HEK293T (cell line): ENCODE data around the gene RTCB.

ENCODE experiments used
- CTCF ChIA-PET: fragments of 350-600 bp; formaldehyde crosslinking; extraction: SDS; loops from one replicate; lab custom pipeline; 2021; ENCODE audit warnings: antibody characterized with exemption, inconsistent platforms; lab: Yijun Ruan, JAX
- POLR2A ChIA-PET: fragments of 350-600 bp; formaldehyde crosslinking; extraction: SDS; loops from one replicate; lab custom pipeline; 2020; ENCODE audit warnings: antibody characterized with exemption, inconsistent platforms; lab: Yijun Ruan, JAX
- DNase-seq: peaks from one replicate; pipeline ENCODE4 v3.0.0; 2012; ENCODE audit warnings: mixed read lengths; ENCODE audit errors: extremely low spot score
- ARNT ChIP-seq: fragments of 450-650 bp; IDR thresholded peaks from 2 replicates; pipeline ENCODE4 v1.6.1; 2017; ENCODE audit warnings: mild to moderate bottlenecking
- BHLHE40 ChIP-seq: fragments of 450-650 bp; IDR thresholded peaks from 2 replicates; pipeline ENCODE4 v1.6.1; 2016; ENCODE audit warnings: mild to moderate bottlenecking, moderate library complexity, borderline replicate concordance
- CTBP1 ChIP-seq: fragments of 450-650 bp; IDR thresholded peaks from 2 replicates; pipeline ENCODE4 v1.6.1; 2016; ENCODE audit warnings: borderline replicate concordance
- ELF4 ChIP-seq: fragments of 450-650 bp; IDR thresholded peaks from 2 replicates; pipeline ENCODE4 v1.6.1; 2017; ENCODE audit warnings: antibody characterized with exemption
- FOXA1 ChIP-seq: fragments of 450-650 bp; IDR thresholded peaks from 2 replicates; pipeline ENCODE4 v1.6.1; 2016; ENCODE audit warnings: mild to moderate bottlenecking
- FOXK2 ChIP-seq: fragments of 450-650 bp; IDR thresholded peaks from 2 replicates; pipeline ENCODE4 v1.6.1; 2016; ENCODE audit warnings: mild to moderate bottlenecking
- FOXM1 ChIP-seq: fragments of 450-650 bp; IDR thresholded peaks from 2 replicates; pipeline ENCODE4 v1.6.1; 2017; ENCODE audit warnings: mild to moderate bottlenecking, borderline replicate concordance
- HDGF ChIP-seq: fragments of 450-650 bp; IDR thresholded peaks from 2 replicates; pipeline ENCODE4 v1.6.1; 2017; ENCODE audit warnings: antibody characterized with exemption, borderline replicate concordance
- L3MBTL2 ChIP-seq: fragments of 450-650 bp; conservative IDR thresholded peaks from 2 replicates; pipeline ENCODE4 v1.6.1; 2016; ENCODE audit warnings: mild to moderate bottlenecking
- LEF1 ChIP-seq: fragments of 450-650 bp; IDR thresholded peaks from 2 replicates; pipeline ENCODE4 v1.6.1; 2017; ENCODE audit warnings: mild to moderate bottlenecking, borderline replicate concordance
- NFRKB ChIP-seq: fragments of 450-650 bp; IDR thresholded peaks from 2 replicates; pipeline ENCODE4 v1.6.1; 2016; ENCODE audit warnings: mild to moderate bottlenecking, moderate library complexity
- PKNOX1 ChIP-seq: fragments of 450-650 bp; IDR thresholded peaks from 2 replicates; pipeline ENCODE4 v1.6.1; 2016
- SP1 ChIP-seq: fragments of 450-650 bp; IDR thresholded peaks from 2 replicates; pipeline ENCODE4 v1.6.1; 2017
- SUZ12 ChIP-seq: fragments of 450-650 bp; IDR thresholded peaks from 2 replicates; pipeline ENCODE4 v1.6.1; 2016; ENCODE audit warnings: mild to moderate bottlenecking
- TARDBP ChIP-seq: fragments of 450-650 bp; IDR thresholded peaks from 2 replicates; pipeline ENCODE4 v1.6.1; 2016
- ZNF384 ChIP-seq: fragments of 450-650 bp; IDR thresholded peaks from 2 replicates; pipeline ENCODE4 v1.6.1; 2016

Gene RTCB

GRCh38 chr22:32411829-32412592, at the start of gene RTCB:
TSS of gene RTCB (minus strand) at chr22:32412247. CDS start at chr22:32412156, 91 bp downstream.
- POLR2A ChIA-PET = interaction anchor here (1.0 to 2.8 kb wide), 11 partner anchors 10 to 750 kb away, joined by 3 to 16 read pairs (median 5); partner anchors contain the start of gene FBXO7
- peak; percentile 87 for DNase-seq
- CTCF ChIA-PET = interaction anchor here (0.5 to 1.1 kb wide), 3 partner anchors 61 to 70 kb away, joined by 3 to 7 read pairs (median 4); partner anchors contain the start of gene FBXO7
- no peak for TF ChIP-seq FOXM1
- no peak for TF ChIP-seq SP1
- peak; percentile 50; the same call in 1 of the 2 replicates for TF ChIP-seq L3MBTL2
- no peak for TF ChIP-seq SUZ12
- TF ChIP-seq CTBP1 = no peak
- no peak for TF ChIP-seq NFRKB
- no peak for TF ChIP-seq HDGF
- TF ChIP-seq LEF1 = no peak
- no peak for TF ChIP-seq ARNT

GRCh38 chr22:32457031-32457430, 45.0 kb upstream of the RTCB start:
- ChIA-PET POLR2A (no interaction called here), CTCF (no interaction called here)
- DNase-seq = no peak

GRCh38 chr22:32448980-32449379, 36.9 kb upstream of the RTCB start:
- DNase-seq = no peak

More at GRCh38 chr22:32457031-32457430, 45.0 kb upstream of the RTCB start:
- TF ChIP-seq L3MBTL2 (no peak), BHLHE40 (no peak), FOXM1 (no peak), CTBP1 (no peak), ELF4 (no peak), ARNT (no peak), SUZ12 (no peak), HDGF (no peak), LEF1 (no peak), FOXK2 (no peak), PKNOX1 (no peak)

GRCh38 chr22:32446321-32446720, 34.3 kb upstream of the RTCB start:
- no peak for DNase-seq
- ChIA-PET CTCF (no interaction called here), POLR2A (interaction anchor here (1.1 kb wide), 1 partner anchor 28 kb away, joined by 3 read pairs; the partner anchor contains the start of gene FBXO7)
- TF ChIP-seq FOXA1 (no peak), TARDBP (no peak), CTBP1 (no peak), NFRKB (no peak), BHLHE40 (no peak), LEF1 (no peak), FOXK2 (no peak), ZNF384 (no peak), ELF4 (no peak), SP1 (no peak), SUZ12 (no peak), PKNOX1 (no peak), ARNT (no peak), L3MBTL2 (no peak), FOXM1 (no peak), HDGF (no peak)

More at GRCh38 chr22:32448980-32449379, 36.9 kb upstream of the RTCB start:
- CTCF ChIA-PET = no interaction called here
- no peak for TF ChIP-seq FOXM1
- no peak for TF ChIP-seq HDGF
- no peak for TF ChIP-seq ARNT
- TF ChIP-seq PKNOX1 = no peak
- POLR2A ChIA-PET = no interaction called here

- POLR2A ChIA-PET = no interaction called here
- CTCF ChIA-PET = interaction anchor here (0.5 to 1.0 kb wide), 2 partner anchors 33 to 53 kb away, joined by 3 to 4 read pairs; no protein-coding TSS in a partner anchor
- TF ChIP-seq PKNOX1 (peak; percentile 67), FOXK2 (no peak)
- peak; percentile 46 for DNase-seq
Observed at GRCh38 chr22:32444068-32444467, 32.0 kb upstream of the RTCB start.

GRCh38 chr22:32430352-32430751, 18.3 kb upstream of the RTCB start:
- CTCF ChIA-PET = interaction anchor here (0.6 kb wide), 1 partner anchor 9 kb away, joined by 3 read pairs; no protein-coding TSS in a partner anchor
- no peak for DNase-seq
- no peak for TF ChIP-seq PKNOX1
- no peak for TF ChIP-seq BHLHE40
- TF ChIP-seq ELF4 = no peak
- no peak for TF ChIP-seq L3MBTL2
- no peak for TF ChIP-seq TARDBP
- no peak for TF ChIP-seq FOXM1
- TF ChIP-seq HDGF = no peak
- no peak for TF ChIP-seq FOXA1
- TF ChIP-seq SP1 = no peak
- TF ChIP-seq SUZ12 = no peak
- no peak for TF ChIP-seq ZNF384
- no peak for TF ChIP-seq FOXK2
- no peak for TF ChIP-seq CTBP1
- POLR2A ChIA-PET = interaction anchor here (1.3 kb wide), 1 partner anchor 18 kb away, joined by 4 read pairs; the partner anchor contains the start of gene RTCB
